Renal cortex interstitium (tissue), 15 donors: Measurements from ENCODE around the gene GAREM2. TPM values are rescaled to one million over a fixed set of nuclear protein-coding genes. Genes with fewer than 3 reads are reported as not detected.
A peak's percentile ranks its signal among the peaks of the same experiment; 100 is the strongest.

Experiments used
- DNase-seq, 11 donors: peaks; one replicate each; pipeline ENCODE4 v3.0.0-alpha.2; 2013; ENCODE audit warnings: low read depth in 9 of 11, low spot score in 4 of 11; ENCODE audit errors: extremely low read depth in 1 of 11
- long read RNA-seq, 16 experiments: transcript quantifications; one replicate each; lab custom pipeline, GENCODE V29; 2026
- polyA plus RNA-seq, 3 donors: library from polyadenylated mRNA; unstranded; fragments of 120-200 nt; gene quantifications; one replicate each; pipeline ENCODE4 v1.2.1, GENCODE V29; 2013; ENCODE audit not compliant: insufficient read length in 3 of 3

Gene GAREM2
- 1 to 10 TPM; 6.7 to 8.9 (median 7.5) TPM for polyA plus RNA-seq
- long read RNA-seq, donor 1: 0 reads
- long read RNA-seq, donor 2, partial matches to known transcripts: 65 of 85 reads
- long read RNA-seq, donor 2, other reads (novel, unspliced or antisense): 20 of 85 reads
- long read RNA-seq, donor 3, full-length matches to known transcripts: 1 of 6 reads
- long read RNA-seq, donor 3, partial matches to known transcripts: 5 of 6 reads
- long read RNA-seq, donor 3, other reads (novel, unspliced or antisense): 0 of 6 reads
- long read RNA-seq, donor 4, full-length matches to known transcripts: 1 of 1 reads
- long read RNA-seq, donor 4, partial matches to known transcripts: 0 of 1 reads
- long read RNA-seq, donor 4, other reads (novel, unspliced or antisense): 0 of 1 reads
- long read RNA-seq, donor 5: 0 reads
- long read RNA-seq, donor 6, full-length matches to known transcripts: 1 of 1 reads
- long read RNA-seq, donor 6, partial matches to known transcripts: 0 of 1 reads
- long read RNA-seq, donor 6, other reads (novel, unspliced or antisense): 0 of 1 reads
- long read RNA-seq, donor 7, partial matches to known transcripts: 0 of 1 reads
- long read RNA-seq, donor 7, other reads (novel, unspliced or antisense): 0 of 1 reads
- long read RNA-seq, donor 8, full-length matches to known transcripts: 2 of 264 reads
- long read RNA-seq, donor 8, partial matches to known transcripts: 211 of 264 reads
- long read RNA-seq, donor 8, other reads (novel, unspliced or antisense): 51 of 264 reads
- long read RNA-seq, donor 9, full-length matches to known transcripts: 2 of 2 reads
- long read RNA-seq, donor 9, partial matches to known transcripts: 0 of 2 reads
- long read RNA-seq, donor 9, other reads (novel, unspliced or antisense): 0 of 2 reads
- long read RNA-seq, donor 10, full-length matches to known transcripts: 2 of 2 reads
- long read RNA-seq, donor 10, partial matches to known transcripts: 0 of 2 reads
- long read RNA-seq, donor 10, other reads (novel, unspliced or antisense): 0 of 2 reads
- long read RNA-seq, donor 11: 0 reads
- long read RNA-seq, donor 12: 0 reads
- long read RNA-seq, donor 13, partial matches to known transcripts: 7 of 7 reads
- long read RNA-seq, donor 13, other reads (novel, unspliced or antisense): 0 of 7 reads
- long read RNA-seq, donor 14: 0 reads
- long read RNA-seq, donor 15: 0 reads
- long read RNA-seq, donor 16, full-length matches to known transcripts: 1 of 6 reads
- long read RNA-seq, donor 16, partial matches to known transcripts: 5 of 6 reads
- long read RNA-seq, donor 16, other reads (novel, unspliced or antisense): 0 of 6 reads

- no peak for DNase-seq
These were observed at the start of gene GAREM2 for GRCh38 chr2:26172871-26173775. GAREM2 (plus strand) TSS chr2:26173088; CDS start chr2:26173221, 133 bp downstream.

GRCh38 chr2:26123426-26123825 is 49.5 kb upstream of the GAREM2 start:
- no peak for DNase-seq

- no peak for DNase-seq
These were observed 46.8 kb upstream of the GAREM2 start for GRCh38 chr2:26126074-26126473.

- no peak for DNase-seq
These were observed 44.7 kb upstream of the GAREM2 start for GRCh38 chr2:26128176-26128575.

- no peak for DNase-seq
These were observed 42.1 kb upstream of the GAREM2 start for GRCh38 chr2:26130763-26131162.

GRCh38 chr2:26136451-26136850 is 36.4 kb upstream of the GAREM2 start:
- no peak for DNase-seq

GRCh38 chr2:26139269-26140183 is 33.4 kb upstream of the GAREM2 start:
- no peak for DNase-seq

- no peak for DNase-seq
These were observed 31.6 kb upstream of the GAREM2 start for GRCh38 chr2:26141145-26141769.

- DNase-seq: no peak
These were observed 28.9 kb upstream of the GAREM2 start for GRCh38 chr2:26144031-26144430.

- peak; percentile 26 to 47 (median 36) for DNase-seq
These were observed 27.8 kb upstream of the GAREM2 start for GRCh38 chr2:26144953-26145680.

- DNase-seq: no peak
These were observed 24.4 kb upstream of the GAREM2 start for GRCh38 chr2:26148501-26148900.

GRCh38 chr2:26150243-26150642 is 22.6 kb upstream of the GAREM2 start:
- no peak for DNase-seq

GRCh38 chr2:26157580-26157979 is 15.3 kb upstream of the GAREM2 start:
- no peak for DNase-seq

GRCh38 chr2:26161926-26162325 is 11.0 kb upstream of the GAREM2 start:
- DNase-seq: no peak

- DNase-seq: no peak
These were observed 9.9 kb upstream of the GAREM2 start for GRCh38 chr2:26162963-26163362.

GRCh38 chr2:26164231-26164630 is 8.7 kb upstream of the GAREM2 start:
- no peak for DNase-seq
